Suprapubic skin (tissue), 4 donors: ENCODE measurements around the gene IFT57.

ENCODE experiments used
- CTCF ChIP-seq, 2 donors: fragments of 200-600 bp in 1 of 2; fragments of 450-650 bp in 1 of 2; sonication (generic) in 1 of 2; IDR thresholded peaks; one replicate each; pipeline ENCODE4 v1.5.1; 2016 to 2019; ENCODE audit warnings: antibody characterized with exemption in 2 of 2, mild to moderate bottlenecking in 1 of 2, moderate library complexity in 1 of 2
- EP300 ChIP-seq: sonication (generic); formaldehyde crosslinking; IDR thresholded peaks from one replicate; pipeline ENCODE4 v1.6.1; 2017; ENCODE audit warnings: antibody characterized with exemption
- POLR2A ChIP-seq, 2 donors: fragments of 450-650 bp; IDR thresholded peaks; one replicate each; pipeline ENCODE4 v1.6.1; 2017; ENCODE audit warnings: antibody characterized with exemption in 2 of 2, mild to moderate bottlenecking in 2 of 2, moderate library complexity in 2 of 2
- POLR2AphosphoS5 ChIP-seq, 3 donors: sonication (generic); formaldehyde crosslinking; IDR thresholded peaks; one replicate each; pipeline ENCODE4 v1.6.1; 2017; ENCODE audit warnings: antibody characterized with exemption in 3 of 3

GRCh38 chr3:108200024-108200423 lies 22.2 kb downstream of the IFT57 start:
- TF ChIP-seq EP300 = no peak
- no peak for TF ChIP-seq POLR2A (IDR thresholded peaks at IDR 0.05)
- no peak for TF ChIP-seq CTCF (IDR thresholded peaks at IDR 0.05)
- TF ChIP-seq POLR2AphosphoS5 (IDR thresholded peaks at IDR 0.05) = no peak
